ENCODE data around the gene INKA1. TPM values are rescaled to one million over a fixed set of nuclear protein-coding genes. Genes with fewer than 3 reads are reported as not detected.

INKA1 gene
- total RNA-seq, 4 donors from 2014 or later: 1.4 to 1.5 TPM; not detected in 2

DNA sequence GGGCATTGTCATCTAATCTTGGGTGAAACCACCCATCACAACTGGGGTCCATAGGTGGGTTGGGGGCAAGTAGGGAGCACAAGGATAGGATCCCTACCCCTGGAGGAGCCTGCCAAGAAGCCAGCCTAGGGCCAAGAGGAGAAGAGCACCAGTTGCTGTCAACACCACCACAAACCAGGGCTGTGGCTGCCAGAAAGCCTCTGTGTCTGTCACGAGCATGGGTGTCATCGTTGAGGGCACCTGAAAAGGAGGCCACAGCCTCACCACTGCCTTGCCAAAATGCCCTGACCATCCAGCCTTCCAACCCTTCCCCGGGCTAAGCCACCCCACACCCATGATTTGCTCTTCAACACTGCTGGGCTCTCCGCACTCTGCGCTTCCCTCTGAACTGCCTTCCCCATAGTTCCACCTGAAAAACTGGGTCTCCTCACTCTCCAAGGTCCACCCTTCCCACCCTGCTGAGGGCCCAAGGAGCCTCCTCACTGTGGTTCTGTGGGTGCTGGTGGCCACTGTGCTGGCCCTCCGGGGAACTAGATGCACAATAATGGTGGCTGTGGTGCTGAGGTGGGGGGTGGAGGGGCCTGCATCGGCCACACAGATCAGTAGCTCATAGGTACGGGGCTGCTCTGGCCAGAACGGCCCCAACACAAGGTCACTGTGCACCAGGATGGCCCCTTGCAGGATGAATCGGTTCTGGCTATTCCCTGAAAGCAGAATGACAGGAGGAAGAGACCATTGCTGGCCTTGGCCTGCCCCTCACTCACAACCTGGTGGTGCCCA is 10.5 kb upstream of the INKA1 start:
- in situ Hi-C loops (cut with MboI; ENCODE audit: low pct_ligation_motif_present in 1 of 4, low pct_unique_long_range_greater_than_20kb in 1 of 4, low sequenced_read_pairs in 3 of 4): no loop called here
- intact Hi-C loops (cut with DNase I; ENCODE audit: low total_unique reads): no loop called here

DNA sequence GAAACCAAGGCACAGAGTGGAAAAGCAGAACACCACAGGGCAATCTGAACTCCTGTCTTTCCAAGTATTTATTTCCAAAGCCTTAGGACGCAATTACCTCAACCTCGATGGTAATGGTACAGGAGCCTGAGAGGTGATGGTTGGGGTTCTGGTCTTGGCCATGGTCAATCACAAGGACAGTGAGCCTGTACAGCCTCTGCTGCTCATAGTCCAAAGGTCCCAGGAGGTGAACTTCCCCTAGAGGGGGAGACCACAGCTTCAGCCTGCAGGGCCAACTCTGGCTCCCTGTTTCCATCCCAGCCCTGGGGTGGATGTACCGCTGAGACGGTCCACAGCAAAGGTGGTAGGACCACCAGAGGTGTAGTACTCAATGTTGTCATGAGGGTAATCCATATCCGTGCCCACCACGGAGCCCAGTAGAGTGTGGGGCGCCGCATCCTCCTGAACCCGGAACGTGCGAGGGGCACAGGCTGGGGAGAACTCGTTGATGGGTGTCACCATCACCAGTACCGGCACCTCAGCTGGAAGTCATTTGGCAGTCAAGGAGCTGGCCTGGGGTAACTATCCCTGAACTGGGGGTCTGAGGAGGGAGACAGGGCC is 9.5 kb upstream of the INKA1 start:
- H3K27ac ChIP-seq: no peak overlapping the region
- 94% methylated on average over 13 of the region's 13 CpGs; no CpG with 5 or more reads in 1 of the 2 donors for WGBS, 2 donors (ENCODE audit: low coverage in 1 of 2)
- no peaks in the 10 kb centered on the region for H3K36me3 ChIP-seq
- no peaks in the 10 kb centered on the region for H3K27me3 ChIP-seq
- TF ChIP-seq, protein P1, sequence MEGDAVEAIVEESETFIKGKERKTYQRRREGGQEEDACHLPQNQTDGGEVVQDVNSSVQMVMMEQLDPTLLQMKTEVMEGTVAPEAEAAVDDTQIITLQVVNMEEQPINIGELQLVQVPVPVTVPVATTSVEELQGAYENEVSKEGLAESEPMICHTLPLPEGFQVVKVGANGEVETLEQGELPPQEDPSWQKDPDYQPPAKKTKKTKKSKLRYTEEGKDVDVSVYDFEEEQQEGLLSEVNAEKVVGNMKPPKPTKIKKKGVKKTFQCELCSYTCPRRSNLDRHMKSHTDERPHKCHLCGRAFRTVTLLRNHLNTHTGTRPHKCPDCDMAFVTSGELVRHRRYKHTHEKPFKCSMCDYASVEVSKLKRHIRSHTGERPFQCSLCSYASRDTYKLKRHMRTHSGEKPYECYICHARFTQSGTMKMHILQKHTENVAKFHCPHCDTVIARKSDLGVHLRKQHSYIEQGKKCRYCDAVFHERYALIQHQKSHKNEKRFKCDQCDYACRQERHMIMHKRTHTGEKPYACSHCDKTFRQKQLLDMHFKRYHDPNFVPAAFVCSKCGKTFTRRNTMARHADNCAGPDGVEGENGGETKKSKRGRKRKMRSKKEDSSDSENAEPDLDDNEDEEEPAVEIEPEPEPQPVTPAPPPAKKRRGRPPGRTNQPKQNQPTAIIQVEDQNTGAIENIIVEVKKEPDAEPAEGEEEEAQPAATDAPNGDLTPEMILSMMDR (IDR thresholded peaks at IDR 0.05): no peak
- TF ChIP-seq POLR2AphosphoS5 (IDR thresholded peaks at IDR 0.05) (no peak), POLR2A (IDR thresholded peaks at IDR 0.05) (no peak), EP300 (IDR thresholded peaks at IDR 0.05; ENCODE audit: low read depth) (no peak)
- no peak overlapping the region for H3K4me3 ChIP-seq
- DNase-seq: no peak
- H3K4me1 ChIP-seq: no peaks in the 10 kb centered on the region
- H3K9me3 ChIP-seq: no peaks in the 10 kb centered on the region
- in situ Hi-C loops (cut with MboI; ENCODE audit: low pct_ligation_motif_present in 1 of 4, low pct_unique_long_range_greater_than_20kb in 1 of 4, low sequenced_read_pairs in 3 of 4): no loop called here
- intact Hi-C loops (cut with DNase I; ENCODE audit: low total_unique reads): no loop called here

More for the DNA sequence above, 10.5 kb upstream of the INKA1 start:
- no peak for DNase-seq
- Histone ChIP-seq H3K36me3 (no peaks in the 10 kb centered on the region), H3K27me3 (no peaks in the 10 kb centered on the region), H3K9me3 (no peaks in the 10 kb centered on the region), H3K27ac (no peak overlapping the region), H3K4me1 (peaks cover 0 to under 1% (median 0%) of the 10 kb centered on the region in 4 donors), H3K4me3 (no peak overlapping the region)
- WGBS, 2 donors (ENCODE audit: low coverage in 1 of 2): 91% methylated on average over 10 of the region's 10 CpGs; no CpG with 5 or more reads in 1 of the 2 donors
- TF ChIP-seq POLR2AphosphoS5 (IDR thresholded peaks at IDR 0.05): no peak

DNA sequence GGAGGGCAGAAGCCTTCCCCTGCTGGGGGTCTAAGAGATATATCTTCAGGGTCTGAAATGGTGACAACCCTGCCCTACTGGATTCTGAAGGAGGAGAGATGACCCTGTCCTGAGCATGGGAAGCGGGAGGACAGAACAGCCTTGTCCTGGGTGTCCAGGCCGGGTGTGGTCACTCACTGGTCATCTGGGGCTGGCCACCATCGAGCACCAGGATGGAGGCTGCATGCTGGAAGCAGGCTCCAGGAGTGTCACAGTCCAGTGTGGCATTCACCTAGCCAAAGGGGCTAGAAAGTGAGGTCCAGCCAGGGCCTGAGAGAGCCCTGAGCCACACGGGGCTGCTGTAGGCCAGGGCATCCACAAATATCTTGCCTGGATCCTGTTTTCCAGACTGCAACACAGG is 8.6 kb upstream of the INKA1 start:
- intact Hi-C loops (cut with DNase I; ENCODE audit: low total_unique reads): no loop called here
- H3K4me1 ChIP-seq: no peaks in the 10 kb centered on the region
- in situ Hi-C loops (cut with MboI; ENCODE audit: low pct_ligation_motif_present in 1 of 4, low pct_unique_long_range_greater_than_20kb in 1 of 4, low sequenced_read_pairs in 3 of 4): no loop called here
- H3K27ac ChIP-seq: no peak overlapping the region
- no peak for TF ChIP-seq POLR2AphosphoS5 (IDR thresholded peaks at IDR 0.05)
- TF ChIP-seq EP300 (IDR thresholded peaks at IDR 0.05; ENCODE audit: low read depth): no peak
- TF ChIP-seq POLR2A (IDR thresholded peaks at IDR 0.05): no peak
- TF ChIP-seq, protein P1 (IDR thresholded peaks at IDR 0.05): no peak
- no peak overlapping the region for H3K4me3 ChIP-seq
- 60% methylated on average over 4 of the region's 4 CpGs; no CpG with 5 or more reads in 1 of the 2 donors for WGBS, 2 donors (ENCODE audit: low coverage in 1 of 2)
- H3K36me3 ChIP-seq: no peaks in the 10 kb centered on the region
- H3K27me3 ChIP-seq: no peaks in the 10 kb centered on the region
- no peak for DNase-seq
- H3K9me3 ChIP-seq: no peaks in the 10 kb centered on the region

DNA sequence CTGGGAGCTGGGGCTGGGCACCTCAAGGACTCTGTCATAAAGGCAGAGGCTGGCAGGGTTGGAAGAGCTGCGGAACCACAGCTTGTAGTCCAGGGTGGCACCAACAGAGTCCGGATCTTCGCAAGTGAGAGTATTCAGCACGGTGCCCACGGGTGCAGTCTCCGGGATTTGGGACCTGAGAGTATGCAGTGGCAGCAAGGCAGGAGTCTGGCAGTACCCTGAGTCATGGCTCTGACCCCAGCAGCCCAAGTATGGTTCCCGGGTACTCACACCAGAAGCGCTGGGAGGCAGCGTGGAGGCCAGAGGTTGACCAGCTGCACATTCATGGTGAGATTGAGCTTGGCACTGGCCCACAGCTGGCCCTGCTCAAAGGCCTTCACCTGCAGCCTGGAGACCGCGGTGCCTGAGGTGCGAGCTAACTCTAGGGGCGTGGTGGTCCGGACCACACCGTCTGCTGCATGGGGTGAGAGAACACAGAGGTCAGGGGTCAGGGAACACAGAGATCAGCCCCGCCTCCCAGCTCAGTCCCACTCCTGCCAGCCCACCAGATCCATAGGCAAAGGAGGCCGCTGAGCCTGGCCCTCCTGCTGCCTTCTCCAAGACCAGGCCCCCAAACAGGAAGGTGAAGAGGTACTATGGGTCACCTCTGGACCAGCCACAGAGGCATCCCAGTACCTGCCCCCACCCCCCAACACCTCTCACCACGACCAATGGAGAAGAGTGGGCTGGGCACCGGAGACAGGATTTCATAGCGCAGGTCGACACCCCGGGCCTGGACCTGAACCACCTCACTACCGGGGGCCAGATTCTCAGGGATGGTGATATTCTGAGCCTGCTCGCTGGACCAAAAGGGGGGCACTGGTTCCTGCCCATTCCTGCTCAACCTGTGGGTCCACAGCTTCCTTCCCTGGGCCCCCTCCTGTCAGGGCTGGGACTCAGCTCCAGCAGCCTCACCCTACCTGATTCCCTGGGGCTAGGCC is 7.8 kb upstream of the INKA1 start:
- Histone ChIP-seq H3K4me1 (no peaks in the 10 kb centered on the region), H3K27me3 (no peaks in the 10 kb centered on the region)

More for the DNA sequence above, 7.8 kb upstream of the INKA1 start:
- H3K9me3 ChIP-seq: no peaks in the 10 kb centered on the region
- in situ Hi-C loops (cut with MboI; ENCODE audit: low pct_ligation_motif_present in 1 of 4, low pct_unique_long_range_greater_than_20kb in 1 of 4, low sequenced_read_pairs in 3 of 4) (no loop called here), intact Hi-C loops (cut with DNase I; ENCODE audit: low total_unique reads) (no loop called here)
- no peaks in the 10 kb centered on the region for H3K36me3 ChIP-seq
- H3K27ac ChIP-seq: no peak overlapping the region
- 86% methylated on average over 24 of the region's 24 CpGs; no CpG with 5 or more reads in 1 of the 2 donors for WGBS, 2 donors (ENCODE audit: low coverage in 1 of 2)
- TF ChIP-seq POLR2A (IDR thresholded peaks at IDR 0.05): no peak
- TF ChIP-seq POLR2AphosphoS5 (IDR thresholded peaks at IDR 0.05): no peak
- TF ChIP-seq EP300 (IDR thresholded peaks at IDR 0.05; ENCODE audit: low read depth): no peak
- TF ChIP-seq, protein P1 (IDR thresholded peaks at IDR 0.05): no peak
- no peak overlapping the region for H3K4me3 ChIP-seq
- no peak for DNase-seq
